ENCODE measurements around the gene AOPEP.

AOPEP gene

DNA sequence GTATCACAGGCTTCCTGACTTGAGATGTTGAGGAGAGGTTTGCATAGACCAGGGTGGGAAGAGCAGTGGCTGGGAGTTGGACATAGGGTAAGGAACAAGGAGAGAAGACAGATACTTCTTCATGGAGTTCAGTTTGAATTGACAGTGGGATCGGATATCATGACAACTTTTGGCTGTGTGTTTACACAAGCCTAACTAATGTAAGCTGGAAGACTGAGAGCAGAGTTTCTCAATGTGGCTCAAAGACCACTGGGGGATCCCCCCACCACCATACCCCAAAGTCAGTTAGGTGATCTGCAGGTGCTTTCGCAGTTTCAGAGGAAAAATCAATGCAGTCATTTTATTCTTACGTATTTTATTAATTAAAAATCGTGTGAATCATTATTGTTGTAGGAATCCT lies 125.9 kb downstream of the AOPEP start:
- Histone ChIP-seq H3K27me3 (ENCODE audit: insufficient read depth, low read length) (no peaks in the 10 kb centered on the region), H3K4me2 (ENCODE audit: low read length) (no peak overlapping the region), H2AFZ (ENCODE audit: low read length) (no peak overlapping the region), H3K9me3 (ENCODE audit: low read length) (no peaks in the 10 kb centered on the region), H3K36me3 (ENCODE audit: insufficient read depth, low read length) (peaks cover 8% of the 10 kb centered on the region), H3K4me3 (ENCODE audit: low read depth, low read length, poor library complexity, severe bottlenecking) (no peak overlapping the region), H3K4me1 (ENCODE audit: insufficient read depth, low read length, severe bottlenecking) (no peaks in the 10 kb centered on the region), H3K27ac (ENCODE audit: low read depth, low read length, poor library complexity, severe bottlenecking) (no peak overlapping the region), H3F3A (ENCODE audit: insufficient read depth, low read length) (no peaks in the 10 kb centered on the region), H3K9ac (ENCODE audit: low read length) (no peak overlapping the region), H3K79me2 (ENCODE audit: insufficient read depth, low read length) (no peaks in the 10 kb centered on the region), H3K9me2 (ENCODE audit: low read depth, low read length) (no peaks in the 10 kb centered on the region), H4K20me1 (ENCODE audit: insufficient read depth, low read length) (no peaks in the 10 kb centered on the region)
- TF ChIP-seq, protein P1, sequence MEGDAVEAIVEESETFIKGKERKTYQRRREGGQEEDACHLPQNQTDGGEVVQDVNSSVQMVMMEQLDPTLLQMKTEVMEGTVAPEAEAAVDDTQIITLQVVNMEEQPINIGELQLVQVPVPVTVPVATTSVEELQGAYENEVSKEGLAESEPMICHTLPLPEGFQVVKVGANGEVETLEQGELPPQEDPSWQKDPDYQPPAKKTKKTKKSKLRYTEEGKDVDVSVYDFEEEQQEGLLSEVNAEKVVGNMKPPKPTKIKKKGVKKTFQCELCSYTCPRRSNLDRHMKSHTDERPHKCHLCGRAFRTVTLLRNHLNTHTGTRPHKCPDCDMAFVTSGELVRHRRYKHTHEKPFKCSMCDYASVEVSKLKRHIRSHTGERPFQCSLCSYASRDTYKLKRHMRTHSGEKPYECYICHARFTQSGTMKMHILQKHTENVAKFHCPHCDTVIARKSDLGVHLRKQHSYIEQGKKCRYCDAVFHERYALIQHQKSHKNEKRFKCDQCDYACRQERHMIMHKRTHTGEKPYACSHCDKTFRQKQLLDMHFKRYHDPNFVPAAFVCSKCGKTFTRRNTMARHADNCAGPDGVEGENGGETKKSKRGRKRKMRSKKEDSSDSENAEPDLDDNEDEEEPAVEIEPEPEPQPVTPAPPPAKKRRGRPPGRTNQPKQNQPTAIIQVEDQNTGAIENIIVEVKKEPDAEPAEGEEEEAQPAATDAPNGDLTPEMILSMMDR (IDR thresholded peaks at IDR 0.05; ENCODE audit: low read length): no peak
- no peak for TF ChIP-seq EZH2 (IDR thresholded peaks at IDR 0.05; ENCODE audit: borderline replicate concordance, low read length)

DNA sequence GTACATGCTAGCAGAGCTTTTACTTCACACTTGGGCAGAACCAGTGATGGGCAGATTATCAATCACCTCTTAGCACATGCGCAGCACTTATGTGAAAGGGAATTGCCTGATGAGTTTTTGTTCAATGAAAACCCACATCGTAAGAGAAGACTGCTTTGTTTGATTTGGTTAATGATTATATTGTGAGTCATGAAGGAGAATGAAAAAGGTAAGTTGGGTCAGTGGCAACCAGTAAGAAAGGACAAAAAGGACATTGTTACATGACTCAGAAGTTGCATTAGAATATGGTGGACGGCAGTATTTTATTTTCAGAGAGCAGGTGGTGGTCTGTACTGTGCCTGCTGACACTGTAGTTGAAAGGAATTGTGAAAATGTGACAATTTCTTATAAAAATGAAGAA lies 127.4 kb downstream of the AOPEP start:
- no peaks in the 10 kb centered on the region for H4K20me1 ChIP-seq (ENCODE audit: insufficient read depth, low read length)
- H3K9ac ChIP-seq (ENCODE audit: low read length): no peak overlapping the region
- H3K4me3 ChIP-seq (ENCODE audit: low read depth, low read length, poor library complexity, severe bottlenecking): no peak overlapping the region
- H3K27ac ChIP-seq (ENCODE audit: low read depth, low read length, poor library complexity, severe bottlenecking): no peak overlapping the region
- H3K27me3 ChIP-seq (ENCODE audit: insufficient read depth, low read length): no peaks in the 10 kb centered on the region
- no peaks in the 10 kb centered on the region for H3K4me1 ChIP-seq (ENCODE audit: insufficient read depth, low read length, severe bottlenecking)
- no peaks in the 10 kb centered on the region for H3K9me3 ChIP-seq (ENCODE audit: low read length)
- H3K79me2 ChIP-seq (ENCODE audit: insufficient read depth, low read length): no peaks in the 10 kb centered on the region
- H2AFZ ChIP-seq (ENCODE audit: low read length): no peak overlapping the region
- TF ChIP-seq EZH2 (IDR thresholded peaks at IDR 0.05; ENCODE audit: borderline replicate concordance, low read length): no peak
- TF ChIP-seq, protein P1 (IDR thresholded peaks at IDR 0.05; ENCODE audit: low read length): no peak
- peaks cover 20% of the 10 kb centered on the region for H3K36me3 ChIP-seq (ENCODE audit: insufficient read depth, low read length)
- H3F3A ChIP-seq (ENCODE audit: insufficient read depth, low read length): no peaks in the 10 kb centered on the region
- H3K9me2 ChIP-seq (ENCODE audit: low read depth, low read length): no peaks in the 10 kb centered on the region
- H3K4me2 ChIP-seq (ENCODE audit: low read length): no peak overlapping the region

DNA sequence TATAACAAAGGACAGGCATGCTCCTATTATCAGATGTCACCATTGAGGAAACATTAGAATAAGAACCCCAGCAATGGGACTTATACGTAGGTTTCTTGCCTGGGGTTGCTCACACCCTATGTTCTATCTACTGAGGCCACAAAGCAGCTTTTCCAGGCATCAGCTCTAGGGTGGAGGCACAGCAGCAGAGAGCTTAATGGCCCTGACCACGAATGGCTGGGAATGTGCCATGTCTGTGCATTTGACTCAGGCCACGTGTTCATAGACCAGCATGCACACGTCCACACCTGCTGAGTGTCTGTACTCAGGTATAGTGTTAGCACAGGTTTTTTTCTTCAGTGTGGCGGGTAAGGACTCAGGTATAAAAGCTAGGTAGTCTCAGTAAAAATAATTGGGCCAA lies 129.4 kb downstream of the AOPEP start:
- H4K20me1 ChIP-seq (ENCODE audit: insufficient read depth, low read length): no peaks in the 10 kb centered on the region

DNA sequence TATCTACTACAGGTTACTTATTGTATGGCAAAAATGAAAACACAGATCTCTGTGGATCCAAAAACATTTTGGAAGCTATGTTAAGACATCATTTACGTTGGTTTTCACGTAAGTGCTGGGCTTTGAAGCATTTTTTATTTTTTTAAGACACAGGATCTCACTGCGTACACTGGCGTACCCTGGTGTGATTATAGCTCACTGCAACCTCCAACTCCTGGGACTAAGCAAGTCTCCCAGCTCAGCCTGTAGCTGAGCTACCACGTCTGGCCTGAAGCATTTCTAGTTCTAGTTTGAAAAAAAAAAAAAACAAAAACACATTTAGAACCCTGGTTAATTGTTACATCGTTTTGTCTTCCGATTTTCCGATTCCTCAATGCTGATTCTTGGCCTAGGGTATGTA lies 131.3 kb downstream of the AOPEP start:
- TF ChIP-seq EZH2 (IDR thresholded peaks at IDR 0.05; ENCODE audit: borderline replicate concordance, low read length): no peak
- TF ChIP-seq, protein P1 (IDR thresholded peaks at IDR 0.05; ENCODE audit: low read length): no peak
- no peaks in the 10 kb centered on the region; the same call in 1 of the 2 replicates for H3K27me3 ChIP-seq (ENCODE audit: insufficient read depth, low read length)
- H2AFZ ChIP-seq (ENCODE audit: low read length): no peak overlapping the region
- H3K27ac ChIP-seq (ENCODE audit: low read depth, low read length, poor library complexity, severe bottlenecking): no peak overlapping the region
- H3K79me2 ChIP-seq (ENCODE audit: insufficient read depth, low read length): no peaks in the 10 kb centered on the region
- peaks cover 19% of the 10 kb centered on the region for H3K36me3 ChIP-seq (ENCODE audit: insufficient read depth, low read length)
- H3K4me2 ChIP-seq (ENCODE audit: low read length): no peak overlapping the region
- H3K4me3 ChIP-seq (ENCODE audit: low read depth, low read length, poor library complexity, severe bottlenecking): no peak overlapping the region
- no peaks in the 10 kb centered on the region for H3K9me2 ChIP-seq (ENCODE audit: low read depth, low read length)
- H3F3A ChIP-seq (ENCODE audit: insufficient read depth, low read length): no peaks in the 10 kb centered on the region
- H3K9ac ChIP-seq (ENCODE audit: low read length): no peak overlapping the region
- peaks cover 23% of the 10 kb centered on the region for H3K4me1 ChIP-seq (ENCODE audit: insufficient read depth, low read length, severe bottlenecking)
- H4K20me1 ChIP-seq (ENCODE audit: insufficient read depth, low read length): no peaks in the 10 kb centered on the region
- no peaks in the 10 kb centered on the region for H3K9me3 ChIP-seq (ENCODE audit: low read length)

More for the DNA sequence above, 129.4 kb downstream of the AOPEP start:
- no peak for TF ChIP-seq EZH2 (IDR thresholded peaks at IDR 0.05; ENCODE audit: borderline replicate concordance, low read length)
- no peak overlapping the region for H3K4me3 ChIP-seq (ENCODE audit: low read depth, low read length, poor library complexity, severe bottlenecking)
- H3K9ac ChIP-seq (ENCODE audit: low read length): no peak overlapping the region
- no peaks in the 10 kb centered on the region for H3F3A ChIP-seq (ENCODE audit: insufficient read depth, low read length)
- no peak overlapping the region for H3K4me2 ChIP-seq (ENCODE audit: low read length)
- H3K9me2 ChIP-seq (ENCODE audit: low read depth, low read length): no peaks in the 10 kb centered on the region
- H3K79me2 ChIP-seq (ENCODE audit: insufficient read depth, low read length): no peaks in the 10 kb centered on the region
- no peaks in the 10 kb centered on the region; the same call in 1 of the 2 replicates for H3K27me3 ChIP-seq (ENCODE audit: insufficient read depth, low read length)
- H2AFZ ChIP-seq (ENCODE audit: low read length): no peak overlapping the region
- H3K27ac ChIP-seq (ENCODE audit: low read depth, low read length, poor library complexity, severe bottlenecking): no peak overlapping the region
- H3K36me3 ChIP-seq (ENCODE audit: insufficient read depth, low read length): peaks cover 20% of the 10 kb centered on the region
- H3K9me3 ChIP-seq (ENCODE audit: low read length): no peaks in the 10 kb centered on the region
- H3K4me1 ChIP-seq (ENCODE audit: insufficient read depth, low read length, severe bottlenecking): peaks cover 10% of the 10 kb centered on the region

Data from OCI-LY1 (cell line).